Astrocyte of the spinal cord (primary cell): ENCODE data around the gene GUCA1A.
"Not testable (repeated sequence)": the region's sequence is repeated elsewhere in the genome, so short reads cannot be mapped to it uniquely, and the experiment has no call there.

Source experiments
- DNase-seq: peaks from one replicate; pipeline ENCODE4 v3.0.0; 2011; ENCODE audit warnings: low read depth, low spot score
- H3K4me3 ChIP-seq: 2 replicates; pipeline ENCODE4 v1.5.1; 2011; ENCODE audit warnings: low read depth, mild to moderate bottlenecking, low read length, moderate library complexity
- CTCF ChIP-seq: IDR thresholded peaks from 2 replicates; pipeline ENCODE4 v1.5.1; 2012; ENCODE audit warnings: low read depth, mild to moderate bottlenecking, low read length, inconsistent platforms
- in situ Hi-C: cut with HindIII; loops from 2 replicates; pipeline ENCODE4 v1.10.0; 2017; ENCODE audit warnings: low sequenced_read_pairs

Gene GUCA1A

GRCh38 chr6:42197555-42198362 lies 24.6 kb downstream of the GUCA1A start:
- DNase-seq = peak; percentile 51
- no peak overlapping the region for H3K4me3 ChIP-seq
- in situ Hi-C loops = no loop called here

GRCh38 chr6:42199106-42199981 lies 26.2 kb downstream of the GUCA1A start:
- H3K4me3 ChIP-seq = no peak overlapping the region
- in situ Hi-C loops = no loop called here
- no peak for TF ChIP-seq CTCF
- DNase-seq = peak; percentile 58

More at GRCh38 chr6:42197555-42198362, 24.6 kb downstream of the GUCA1A start:
- TF ChIP-seq CTCF = no peak

GRCh38 chr6:42200035-42200434 lies 26.9 kb downstream of the GUCA1A start:
- no peak overlapping the region for H3K4me3 ChIP-seq
- in situ Hi-C loops = no loop called here
- TF ChIP-seq CTCF = no peak
- peak; percentile 85 for DNase-seq

- in situ Hi-C loops = no loop called here
- no peak overlapping the region for H3K4me3 ChIP-seq
- TF ChIP-seq CTCF = no peak
- no peak for DNase-seq
Measured at GRCh38 chr6:42201382-42201781, 28.2 kb downstream of the GUCA1A start.

GRCh38 chr6:42202131-42202915 lies 29.2 kb downstream of the GUCA1A start:
- DNase-seq, H3K4me3 ChIP-seq, in situ Hi-C loops: not testable (repeated sequence)

GRCh38 chr6:42203183-42203582 lies 30.0 kb downstream of the GUCA1A start:
- no peak for DNase-seq
- in situ Hi-C loops = no loop called here
- TF ChIP-seq CTCF = no peak

More at GRCh38 chr6:42203183-42203582, 30.0 kb downstream of the GUCA1A start:
- no peak overlapping the region for H3K4me3 ChIP-seq
